ENCODE data around the gene GAK. TPM values are rescaled to one million over a fixed set of nuclear protein-coding genes. Genes with fewer than 3 reads are reported as not detected.

The GAK gene
- total and polyA plus RNA-seq, 2 of the 4 experiments (the other 2 are of a cell fraction) = 45.1 to 133 TPM

DNA sequence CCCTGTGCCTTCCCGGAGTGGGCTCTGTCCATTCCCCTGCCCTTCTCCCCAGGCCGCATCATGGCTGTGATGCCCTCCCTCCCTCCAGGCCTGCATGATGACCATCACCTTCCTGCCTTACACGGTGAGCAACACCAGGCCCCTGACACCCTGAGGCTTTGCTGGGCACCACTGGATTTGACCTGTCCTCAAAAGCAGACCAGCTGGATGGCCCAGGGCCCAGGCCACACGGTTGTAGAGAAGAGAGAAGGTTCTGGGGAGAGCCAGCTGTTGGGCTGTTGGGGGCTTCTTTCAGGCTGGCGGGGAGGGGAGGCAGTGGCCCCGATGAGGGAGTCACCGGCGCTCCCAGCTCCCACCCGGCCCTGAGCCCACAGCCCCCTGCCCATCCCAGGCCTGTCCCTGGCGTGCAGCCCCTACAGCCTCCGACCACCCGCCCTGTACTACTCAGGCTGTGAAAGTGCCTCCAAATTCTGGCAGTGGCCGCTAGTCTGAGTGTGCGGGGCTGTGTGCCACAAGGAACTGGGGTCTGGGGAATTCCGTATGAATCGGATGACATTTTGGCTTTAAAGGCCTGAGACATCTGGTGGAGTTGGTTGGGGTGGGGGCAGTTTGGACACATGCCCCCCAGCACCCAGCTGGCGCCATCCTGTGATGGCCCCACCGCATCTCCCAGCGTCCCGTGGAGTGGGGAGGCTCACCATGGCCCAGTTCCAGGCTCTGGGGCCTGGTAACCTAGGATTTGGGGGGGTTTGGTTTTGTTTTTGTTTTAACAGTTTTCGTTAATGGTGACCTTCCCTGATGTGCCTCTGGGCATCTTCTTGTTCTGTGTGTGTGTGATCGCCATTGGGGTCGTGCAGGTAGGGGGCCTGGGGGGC lies 19.7 kb upstream of the GAK start:
- no peak overlapping the region for H4K8ac ChIP-seq (ENCODE audit: low read depth in 2 of 2, low read length in 2 of 2)
- H2BK15ac ChIP-seq (ENCODE audit: low read depth, low read length) = no peak overlapping the region
- no peak overlapping the region for H3K14ac ChIP-seq (replicated peaks; ENCODE audit: low read depth, low read length)
- no peak overlapping the region for H2BK120ac ChIP-seq (ENCODE audit: low read depth, low read length)
- WGBS, 2 experiments (ENCODE audit: extremely low coverage in 2 of 2, insufficient read length in 1 of 2) = 70% methylated on average over 2 of the region's 23 CpGs; no CpG with 5 or more reads in 1 of the 2 experiments
- no peak overlapping the region for H3K56ac ChIP-seq (ENCODE audit: extremely low read depth, insufficient read depth, low read length)
- H3K4me3 ChIP-seq (ENCODE audit: insufficient read depth, low read depth, low read length) = no peak overlapping the region
- H3K9ac ChIP-seq (ENCODE audit: low read depth, low read length) = no peak overlapping the region
- H3K23ac ChIP-seq (ENCODE audit: low read depth, low read length) = no peak overlapping the region
- no peaks in the 10 kb centered on the region for H3K4me1 ChIP-seq (ENCODE audit: control insufficient read depth, insufficient read depth, low read length)
- H2AFZ ChIP-seq (replicated peaks; ENCODE audit: low read length, poor library complexity) = no peak overlapping the region
- H2BK20ac ChIP-seq (ENCODE audit: low read depth, low read length) = no peak overlapping the region
- 0 out of 2 replicates have a peak, but pooled peaks cover 5% of the 10 kb centered on the region for H3K9me1 ChIP-seq (ENCODE audit: insufficient read depth, low read length)
- H3K27ac ChIP-seq (ENCODE audit: insufficient read depth, low read length) = no peak overlapping the region
- in situ Hi-C loops (cut with MboI; ENCODE audit: low sequenced_read_pairs) = no loop called here
- H4K20me1 ChIP-seq (ENCODE audit: insufficient read depth, low read length) = peaks cover 7% of the 10 kb centered on the region; the same call in 1 of the 2 replicates
- intact Hi-C loops (cut with micrococcal nuclease) = no loop called here
- DNase-seq (no peak), ATAC-seq (ENCODE audit: low read depth) (no peak)
- ChIA-PET POLR2A (ENCODE audit: unreplicated experiment) (no interaction called here), CTCF (no interaction called here)
- peaks cover 7% of the 10 kb centered on the region for H3K36me3 ChIP-seq (ENCODE audit: control insufficient read depth, insufficient read depth, low read length)
- no peak overlapping the region for H2BK5ac ChIP-seq (ENCODE audit: low read depth, low read length, poor library complexity, severe bottlenecking)
- no peak overlapping the region for H3K18ac ChIP-seq (ENCODE audit: low read depth, low read length)
- no peak overlapping the region for H2AK9ac ChIP-seq (replicated peaks; ENCODE audit: low read depth, low read length, poor library complexity)
- no peak overlapping the region for H3K4me2 ChIP-seq (ENCODE audit: low read depth, low read length)
- H4K5ac ChIP-seq (ENCODE audit: low read depth, low read length) = no peak overlapping the region
- H3K9me3 ChIP-seq (ENCODE audit: control insufficient read depth, insufficient read depth, low read length) = no peaks in the 10 kb centered on the region
- H3K4ac ChIP-seq (ENCODE audit: low read depth, low read length) = no peak overlapping the region
- BruUV-seq (replicated peaks) = no TSS peak
- no peak overlapping the region for H4K91ac ChIP-seq (ENCODE audit: insufficient read depth, low read depth, low read length)
- no peaks in the 10 kb centered on the region for H3K27me3 ChIP-seq (ENCODE audit: control insufficient read depth, insufficient read depth, low read length)
- dilution Hi-C loops (cut with HindIII; ENCODE audit: low sequenced_read_pairs, unreplicated experiment) = no loop called here
- H2AK5ac ChIP-seq (ENCODE audit: low read depth, low read length) = no peak overlapping the region
- no peaks in the 10 kb centered on the region for H3K79me1 ChIP-seq (ENCODE audit: low read depth in 1 of 2, low read length in 2 of 2)
- TF ChIP-seq, protein P1, sequence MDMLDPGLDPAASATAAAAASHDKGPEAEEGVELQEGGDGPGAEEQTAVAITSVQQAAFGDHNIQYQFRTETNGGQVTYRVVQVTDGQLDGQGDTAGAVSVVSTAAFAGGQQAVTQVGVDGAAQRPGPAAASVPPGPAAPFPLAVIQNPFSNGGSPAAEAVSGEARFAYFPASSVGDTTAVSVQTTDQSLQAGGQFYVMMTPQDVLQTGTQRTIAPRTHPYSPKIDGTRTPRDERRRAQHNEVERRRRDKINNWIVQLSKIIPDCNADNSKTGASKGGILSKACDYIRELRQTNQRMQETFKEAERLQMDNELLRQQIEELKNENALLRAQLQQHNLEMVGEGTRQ (IDR thresholded peaks at IDR 0.05; ENCODE audit: low read depth, low read length) = no peak
- TF ChIP-seq MAZ (IDR thresholded peaks at IDR 0.05; ENCODE audit: borderline replicate concordance, low read depth, low read length) (no peak), MAFK (IDR thresholded peaks at IDR 0.05; ENCODE audit: low read depth, low read length) (no peak), SMC3 (IDR thresholded peaks at IDR 0.05; ENCODE audit: low read depth, low read length) (no peak), CHD1 (IDR thresholded peaks at IDR 0.05; ENCODE audit: low read depth, low read length) (no peak), POLR2A (IDR thresholded peaks at IDR 0.05; ENCODE audit: low read depth, low read length) (no peak), CEBPB (IDR thresholded peaks at IDR 0.05; ENCODE audit: low read depth, low read length) (no peak), FOS (IDR thresholded peaks at IDR 0.05; ENCODE audit: low read depth, low read length) (no peak), MXI1 (IDR thresholded peaks at IDR 0.05; ENCODE audit: borderline replicate concordance, low read depth, low read length) (no peak), RFX5 (IDR thresholded peaks at IDR 0.05; ENCODE audit: low read depth, low read length) (no peak), NFE2L2 (IDR thresholded peaks at IDR 0.05; ENCODE audit: low read depth, low read length) (no peak), BHLHE40 (IDR thresholded peaks at IDR 0.05; ENCODE audit: low read depth, low read length) (no peak), RAD21 (IDR thresholded peaks at IDR 0.05; ENCODE audit: low read length) (no peak)
- TF ChIP-seq, protein P2, sequence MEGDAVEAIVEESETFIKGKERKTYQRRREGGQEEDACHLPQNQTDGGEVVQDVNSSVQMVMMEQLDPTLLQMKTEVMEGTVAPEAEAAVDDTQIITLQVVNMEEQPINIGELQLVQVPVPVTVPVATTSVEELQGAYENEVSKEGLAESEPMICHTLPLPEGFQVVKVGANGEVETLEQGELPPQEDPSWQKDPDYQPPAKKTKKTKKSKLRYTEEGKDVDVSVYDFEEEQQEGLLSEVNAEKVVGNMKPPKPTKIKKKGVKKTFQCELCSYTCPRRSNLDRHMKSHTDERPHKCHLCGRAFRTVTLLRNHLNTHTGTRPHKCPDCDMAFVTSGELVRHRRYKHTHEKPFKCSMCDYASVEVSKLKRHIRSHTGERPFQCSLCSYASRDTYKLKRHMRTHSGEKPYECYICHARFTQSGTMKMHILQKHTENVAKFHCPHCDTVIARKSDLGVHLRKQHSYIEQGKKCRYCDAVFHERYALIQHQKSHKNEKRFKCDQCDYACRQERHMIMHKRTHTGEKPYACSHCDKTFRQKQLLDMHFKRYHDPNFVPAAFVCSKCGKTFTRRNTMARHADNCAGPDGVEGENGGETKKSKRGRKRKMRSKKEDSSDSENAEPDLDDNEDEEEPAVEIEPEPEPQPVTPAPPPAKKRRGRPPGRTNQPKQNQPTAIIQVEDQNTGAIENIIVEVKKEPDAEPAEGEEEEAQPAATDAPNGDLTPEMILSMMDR (conservative IDR thresholded peaks at IDR 0.05; ENCODE audit: low read depth, low read length) = no peak
- TF ChIP-seq, protein P3, sequence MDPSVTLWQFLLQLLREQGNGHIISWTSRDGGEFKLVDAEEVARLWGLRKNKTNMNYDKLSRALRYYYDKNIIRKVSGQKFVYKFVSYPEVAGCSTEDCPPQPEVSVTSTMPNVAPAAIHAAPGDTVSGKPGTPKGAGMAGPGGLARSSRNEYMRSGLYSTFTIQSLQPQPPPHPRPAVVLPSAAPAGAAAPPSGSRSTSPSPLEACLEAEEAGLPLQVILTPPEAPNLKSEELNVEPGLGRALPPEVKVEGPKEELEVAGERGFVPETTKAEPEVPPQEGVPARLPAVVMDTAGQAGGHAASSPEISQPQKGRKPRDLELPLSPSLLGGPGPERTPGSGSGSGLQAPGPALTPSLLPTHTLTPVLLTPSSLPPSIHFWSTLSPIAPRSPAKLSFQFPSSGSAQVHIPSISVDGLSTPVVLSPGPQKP (IDR thresholded peaks at IDR 0.05; ENCODE audit: borderline replicate concordance, low read depth, low read length) = no peak

Measured in IMR-90 (cell line).